HEK293 (cell line): ENCODE results near the gene PDZD4.

Experiments used
- CTCF ChIA-PET: fragments of 350-600 bp; formaldehyde crosslinking; extraction: SDS; loops from one replicate; lab custom pipeline; 2021; ENCODE audit warnings: antibody characterized with exemption; lab: Yijun Ruan, JAX
- POLR2A ChIA-PET: fragments of 300-600 bp; formaldehyde crosslinking; extraction: SDS; loops from one replicate; lab custom pipeline; 2020; ENCODE audit warnings: antibody characterized with exemption, inconsistent platforms; lab: Yijun Ruan, JAX
- H3K27ac ChIP-seq: fragments of 200-500 bp; sonication (Bioruptor generic); 2 replicates; pipeline ENCODE4 v1.5.1; 2014; ENCODE audit warnings: low read depth, low read length, control low read depth, inconsistent platforms; ENCODE audit errors: extremely low read depth
- H3K36me3 ChIP-seq, 2 experiments: fragments of 200-500 bp in 1 of 2; sonication (Bioruptor generic) in 1 of 2; 1 replicate in 1 of 2; 2 replicates in 1 of 2; pipeline ENCODE4 v1.5.1; 2014 to 2017; ENCODE audit warnings: inconsistent platforms in 2 of 2, low read length in 2 of 2; ENCODE audit not compliant: control insufficient read depth in 2 of 2, insufficient read depth in 1 of 2
- H3K4me1 ChIP-seq: fragments of 200-500 bp; sonication (Bioruptor generic); 2 replicates; pipeline ENCODE4 v1.5.1; 2014; ENCODE audit warnings: mild to moderate bottlenecking, low read length, inconsistent platforms; ENCODE audit not compliant: control insufficient read depth, insufficient read depth
- H3K4me3 ChIP-seq: 2 replicates; pipeline ENCODE4 v1.5.1; 2011; ENCODE audit warnings: low read depth, mild to moderate bottlenecking, control low read depth, low read length, moderate library complexity
- H3K9me3 ChIP-seq: fragments of 200-500 bp; sonication (Bioruptor generic); 2 replicates; pipeline ENCODE4 v1.5.1; 2014; ENCODE audit warnings: low read depth, low read length, inconsistent platforms; ENCODE audit not compliant: control insufficient read depth, insufficient read depth
- EGR2 ChIP-seq: fragments of 450-650 bp; formaldehyde crosslinking; IDR thresholded peaks from 2 replicates; pipeline ENCODE4 v1.5.1; 2016; ENCODE audit warnings: low read depth, missing biosample characterization, missing genetic modification characterization
- FEZF1 ChIP-seq: fragments of 450-650 bp; formaldehyde crosslinking; IDR thresholded peaks from 2 replicates; pipeline ENCODE4 v1.5.1; 2016; ENCODE audit warnings: missing biosample characterization, missing genetic modification characterization
- GLIS2 ChIP-seq: fragments of 450-650 bp; formaldehyde crosslinking; IDR thresholded peaks from 2 replicates; pipeline ENCODE4 v1.5.1; 2016; ENCODE audit warnings: missing biosample characterization, missing genetic modification characterization
- HIC1 ChIP-seq: fragments of 450-650 bp; formaldehyde crosslinking; IDR thresholded peaks from 2 replicates; pipeline ENCODE4 v1.5.1; 2016; ENCODE audit warnings: missing biosample characterization, missing genetic modification characterization
- IKZF3 ChIP-seq: fragments of 450-650 bp; IDR thresholded peaks from 2 replicates; pipeline ENCODE4 v1.5.0; 2018; ENCODE audit warnings: missing biosample characterization, mild to moderate bottlenecking, missing genetic modification characterization, moderate library complexity
- KLF8 ChIP-seq: fragments of 450-650 bp; formaldehyde crosslinking; IDR thresholded peaks from 2 replicates; pipeline ENCODE4 v1.5.1; 2016; ENCODE audit warnings: missing biosample characterization, missing genetic modification characterization
- MEIS1 ChIP-seq: sonication (generic); formaldehyde crosslinking; IDR thresholded peaks from 2 replicates; pipeline ENCODE4 v1.8.1; 2022; ENCODE audit warnings: missing genetic modification reagents, mild to moderate bottlenecking, borderline replicate concordance
- OSR2 ChIP-seq: fragments of 450-650 bp; formaldehyde crosslinking; IDR thresholded peaks from 2 replicates; pipeline ENCODE4 v1.5.1; 2016; ENCODE audit warnings: missing biosample characterization, missing genetic modification characterization
- OVOL3 ChIP-seq: fragments of 450-650 bp; formaldehyde crosslinking; IDR thresholded peaks from 2 replicates; pipeline ENCODE4 v1.5.1; 2016; ENCODE audit warnings: missing biosample characterization, missing genetic modification characterization
- PRDM10 ChIP-seq: fragments of 450-650 bp; formaldehyde crosslinking; IDR thresholded peaks from 2 replicates; pipeline ENCODE4 v1.5.1; 2016; ENCODE audit warnings: missing biosample characterization, missing genetic modification characterization
- SALL2 ChIP-seq: fragments of 450-650 bp; formaldehyde crosslinking; IDR thresholded peaks from 2 replicates; pipeline ENCODE4 v1.5.0; 2017; ENCODE audit warnings: missing biosample characterization, mild to moderate bottlenecking, missing genetic modification characterization, borderline replicate concordance
- SP3 ChIP-seq: fragments of 450-650 bp; formaldehyde crosslinking; IDR thresholded peaks from 2 replicates; pipeline ENCODE4 v1.5.1; 2016; ENCODE audit warnings: missing biosample characterization, missing genetic modification characterization
- WT1 ChIP-seq: fragments of 450-650 bp; formaldehyde crosslinking; IDR thresholded peaks from 2 replicates; pipeline ENCODE4 v1.5.1; 2016; ENCODE audit warnings: missing biosample characterization, missing genetic modification characterization
- ZFP37 ChIP-seq: fragments of 450-650 bp; formaldehyde crosslinking; IDR thresholded peaks from 2 replicates; pipeline ENCODE4 v1.5.1; 2016; ENCODE audit warnings: missing biosample characterization, missing genetic modification characterization
- ZFP69B ChIP-seq: fragments of 450-650 bp; formaldehyde crosslinking; IDR thresholded peaks from 2 replicates; pipeline ENCODE4 v1.5.1; 2016; ENCODE audit warnings: missing biosample characterization, missing genetic modification characterization
- ZNF112 ChIP-seq: fragments of 450-650 bp; formaldehyde crosslinking; IDR thresholded peaks from 2 replicates; pipeline ENCODE4 v1.5.0; 2017; ENCODE audit warnings: missing biosample characterization, missing genetic modification characterization
- ZNF155 ChIP-seq: fragments of 450-650 bp; formaldehyde crosslinking; IDR thresholded peaks from 2 replicates; pipeline ENCODE4 v1.5.1; 2016; ENCODE audit warnings: missing biosample characterization, missing genetic modification characterization
- ZNF202 ChIP-seq: fragments of 450-650 bp; formaldehyde crosslinking; IDR thresholded peaks from 2 replicates; pipeline ENCODE4 v1.5.1; 2016; ENCODE audit warnings: missing biosample characterization, missing genetic modification characterization, borderline replicate concordance
- ZNF324 ChIP-seq: fragments of 450-650 bp; formaldehyde crosslinking; IDR thresholded peaks from 2 replicates; pipeline ENCODE4 v1.5.1; 2016; ENCODE audit warnings: missing biosample characterization, missing genetic modification characterization
- ZNF341 ChIP-seq: fragments of 450-650 bp; formaldehyde crosslinking; IDR thresholded peaks from 2 replicates; pipeline ENCODE4; 2016; ENCODE audit warnings: low read depth, missing biosample characterization, missing genetic modification characterization
- ZNF350 ChIP-seq: fragments of 450-650 bp; formaldehyde crosslinking; IDR thresholded peaks from 2 replicates; pipeline ENCODE4 v1.5.0; 2017; ENCODE audit warnings: missing biosample characterization, mild to moderate bottlenecking, missing genetic modification characterization
- ZNF548 ChIP-seq: fragments of 450-650 bp; formaldehyde crosslinking; IDR thresholded peaks from 2 replicates; pipeline ENCODE4 v1.5.1; 2016; ENCODE audit warnings: missing biosample characterization, missing genetic modification characterization
- ZNF555 ChIP-seq: fragments of 450-650 bp; formaldehyde crosslinking; conservative IDR thresholded peaks from 2 replicates; pipeline ENCODE4 v1.5.1; 2017; ENCODE audit warnings: missing biosample characterization, mild to moderate bottlenecking, missing genetic modification characterization, inconsistent platforms
- ZNF585B ChIP-seq: fragments of 450-650 bp; formaldehyde crosslinking; IDR thresholded peaks from 2 replicates; pipeline ENCODE4 v1.5.1; 2016; ENCODE audit warnings: missing biosample characterization, missing genetic modification characterization
- ZNF600 ChIP-seq: fragments of 450-650 bp; formaldehyde crosslinking; IDR thresholded peaks from 2 replicates; pipeline ENCODE4 v1.5.1; 2016; ENCODE audit warnings: missing biosample characterization, missing genetic modification characterization
- ZNF670 ChIP-seq: fragments of 450-650 bp; formaldehyde crosslinking; IDR thresholded peaks from 2 replicates; pipeline ENCODE4 v1.5.1; 2016; ENCODE audit warnings: missing biosample characterization, missing genetic modification characterization, low read depth
- ZNF768 ChIP-seq: fragments of 450-650 bp; formaldehyde crosslinking; IDR thresholded peaks from 2 replicates; pipeline ENCODE4 v1.5.1; 2018; ENCODE audit warnings: missing biosample characterization, mild to moderate bottlenecking, missing genetic modification characterization
- TF ChIP-seq, protein P1 (sequence below): fragments of 450-650 bp; formaldehyde crosslinking; IDR thresholded peaks from 2 replicates; pipeline ENCODE4 v1.5.1; 2017; ENCODE audit warnings: missing biosample characterization, missing genetic modification characterization
- TF ChIP-seq, protein P2 (sequence below): fragments of 450-650 bp; formaldehyde crosslinking; IDR thresholded peaks from 2 replicates; pipeline ENCODE4; 2016; ENCODE audit warnings: missing biosample characterization, missing genetic modification characterization

PDZD4 gene

DNA sequence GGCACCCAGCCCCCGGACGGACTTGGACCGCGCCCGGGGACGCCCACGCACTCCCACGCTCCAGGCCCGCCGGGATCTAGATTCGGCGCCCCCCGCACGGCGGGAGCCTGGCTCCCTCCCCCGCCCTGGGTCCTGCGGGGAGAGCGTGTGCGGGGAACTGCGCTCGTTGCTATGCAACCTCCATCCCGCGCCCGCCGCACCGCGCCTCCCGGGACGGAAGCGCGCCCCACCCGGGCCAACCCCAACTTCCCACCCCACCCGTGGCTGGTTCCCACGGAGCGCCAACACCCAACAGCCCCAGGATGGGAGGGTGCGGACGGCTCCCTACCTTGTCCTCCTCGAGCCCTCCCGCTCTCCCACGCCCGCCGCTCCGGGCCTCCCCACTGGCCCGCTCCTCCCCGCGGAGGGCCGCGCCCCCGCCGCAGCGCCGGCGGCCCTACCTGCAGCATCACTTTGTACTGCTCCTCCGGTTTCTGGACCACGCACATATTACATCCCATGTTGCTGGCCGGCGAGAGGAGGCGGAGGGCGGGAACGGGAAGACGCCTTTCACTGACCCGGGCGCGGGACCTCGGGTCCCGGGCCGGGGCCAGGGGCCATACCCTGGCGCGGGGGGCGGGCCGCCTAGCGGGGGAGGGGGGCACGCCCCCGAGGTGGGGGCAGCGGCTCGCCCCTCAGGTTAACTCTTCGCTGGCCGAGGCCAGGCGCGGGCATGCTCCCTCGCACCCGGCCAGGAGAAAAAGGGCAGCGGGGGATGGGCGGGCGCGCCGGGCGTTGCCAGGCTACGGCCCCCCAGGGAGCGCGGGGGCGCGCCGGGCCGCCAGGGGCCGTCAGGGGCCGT lies at the start of gene PDZD4 (continued):
- TF ChIP-seq, protein P1, sequence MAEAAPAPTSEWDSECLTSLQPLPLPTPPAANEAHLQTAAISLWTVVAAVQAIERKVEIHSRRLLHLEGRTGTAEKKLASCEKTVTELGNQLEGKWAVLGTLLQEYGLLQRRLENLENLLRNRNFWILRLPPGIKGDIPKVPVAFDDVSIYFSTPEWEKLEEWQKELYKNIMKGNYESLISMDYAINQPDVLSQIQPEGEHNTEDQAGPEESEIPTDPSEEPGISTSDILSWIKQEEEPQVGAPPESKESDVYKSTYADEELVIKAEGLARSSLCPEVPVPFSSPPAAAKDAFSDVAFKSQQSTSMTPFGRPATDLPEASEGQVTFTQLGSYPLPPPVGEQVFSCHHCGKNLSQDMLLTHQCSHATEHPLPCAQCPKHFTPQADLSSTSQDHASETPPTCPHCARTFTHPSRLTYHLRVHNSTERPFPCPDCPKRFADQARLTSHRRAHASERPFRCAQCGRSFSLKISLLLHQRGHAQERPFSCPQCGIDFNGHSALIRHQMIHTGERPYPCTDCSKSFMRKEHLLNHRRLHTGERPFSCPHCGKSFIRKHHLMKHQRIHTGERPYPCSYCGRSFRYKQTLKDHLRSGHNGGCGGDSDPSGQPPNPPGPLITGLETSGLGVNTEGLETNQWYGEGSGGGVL (tag by site-specific recombination), result peak; percentile 62
- no peak for TF ChIP-seq WT1 (tag by site-specific recombination)
- TF ChIP-seq ZFP69B (tag by site-specific recombination), result no peak
- TF ChIP-seq ZNF548 (tag by site-specific recombination), result no peak
- peak; percentile 41; the same call in 1 of the 2 replicates for TF ChIP-seq GLIS2
- TF ChIP-seq ZNF112 (tag by site-specific recombination), result no peak
- TF ChIP-seq SP3 (tag by site-specific recombination), result 0 out of 2 replicates have a peak, but pooled peaks have one; percentile 37
- no peak for TF ChIP-seq IKZF3 (tag by site-specific recombination)
- TF ChIP-seq ZNF670, result no peak
- TF ChIP-seq MEIS1 (CRISPR knock-in tag), result no peak
- no peak for TF ChIP-seq ZNF202
- no peak for TF ChIP-seq ZNF324 (tag by site-specific recombination)
- TF ChIP-seq EGR2 (tag by site-specific recombination), result peak; percentile 94
- peak; percentile 39 for TF ChIP-seq ZNF341 (tag by site-specific recombination)
- TF ChIP-seq KLF8 (tag by site-specific recombination), result no peak
- no peak for TF ChIP-seq ZNF585B (tag by site-specific recombination)

DNA sequence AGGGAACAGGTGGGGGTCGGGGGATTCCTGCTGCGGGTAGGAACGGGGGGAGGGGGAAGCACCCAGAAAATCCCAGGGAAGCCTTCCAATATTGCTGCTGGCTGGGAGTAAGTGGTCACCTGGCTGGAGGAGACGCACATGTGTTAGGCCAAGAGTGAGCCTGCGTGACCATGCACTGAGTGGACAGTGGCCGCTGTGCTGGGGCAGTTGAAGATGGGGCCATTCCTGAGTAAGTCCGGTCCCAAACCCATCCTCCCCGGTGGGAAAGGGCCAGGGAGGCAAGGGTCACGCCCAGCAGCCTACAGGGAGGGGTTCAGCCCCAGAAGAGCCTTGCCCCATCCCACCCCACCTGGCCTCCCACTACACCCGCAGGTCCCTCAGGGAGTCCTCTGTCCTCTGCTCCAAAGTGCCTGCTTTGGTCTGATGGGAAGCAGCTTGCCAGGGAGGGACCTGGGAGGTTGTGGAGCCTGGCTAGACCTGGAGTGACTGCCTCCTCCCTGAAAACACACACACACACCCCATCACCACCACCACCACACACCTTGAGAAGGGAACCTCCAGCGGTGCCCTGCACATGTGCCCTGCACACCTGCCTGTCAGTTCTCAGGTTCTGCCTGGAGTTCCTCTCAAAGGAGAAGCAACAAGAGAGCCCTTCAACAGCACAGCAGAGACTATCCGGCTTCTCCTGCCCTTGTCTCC lies 49.5 kb upstream of the PDZD4 start:
- no peak overlapping the region for H3K4me3 ChIP-seq
- H3K27ac ChIP-seq, result no peak overlapping the region
- no peaks in the 10 kb centered on the region for H3K4me1 ChIP-seq
- ChIA-PET POLR2A (no interaction called here), CTCF (no interaction called here)
- H3K9me3 ChIP-seq, result no peaks in the 10 kb centered on the region
- no peaks in the 10 kb centered on the region for H3K36me3 ChIP-seq
- TF ChIP-seq ZNF600 (tag by site-specific recombination) (peak; percentile 18; the same call in 1 of the 2 replicates), PRDM10 (tag by site-specific recombination) (no peak), ZNF155 (no peak), ZNF341 (tag by site-specific recombination) (0 out of 2 replicates have a peak, but pooled peaks have one; percentile 14), ZNF768 (tag by site-specific recombination) (no peak), FEZF1 (no peak), OVOL3 (tag by site-specific recombination) (no peak), OSR2 (tag by site-specific recombination) (no peak), SALL2 (tag by site-specific recombination) (no peak), ZNF555 (no peak), ZNF350 (tag by site-specific recombination) (no peak), ZFP37 (no peak), HIC1 (no peak)
- TF ChIP-seq, protein P2, sequence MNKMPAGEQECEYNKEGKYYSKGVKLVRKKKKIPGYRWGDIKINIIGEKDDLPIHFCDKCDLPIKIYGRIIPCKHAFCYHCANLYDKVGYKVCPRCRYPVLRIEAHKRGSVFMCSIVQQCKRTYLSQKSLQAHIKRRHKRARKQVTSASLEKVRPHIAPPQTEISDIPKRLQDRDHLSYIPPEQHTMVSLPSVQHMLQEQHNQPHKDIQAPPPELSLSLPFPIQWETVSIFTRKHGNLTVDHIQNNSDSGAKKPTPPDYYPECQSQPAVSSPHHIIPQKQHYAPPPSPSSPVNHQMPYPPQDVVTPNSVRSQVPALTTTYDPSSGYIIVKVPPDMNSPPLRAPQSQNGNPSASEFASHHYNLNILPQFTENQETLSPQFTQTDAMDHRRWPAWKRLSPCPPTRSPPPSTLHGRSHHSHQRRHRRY (tag by site-specific recombination), result no peak
